Endothelial cell of umbilical vein (primary cell): ENCODE data around the gene EIF3A. TPM values are rescaled to one million over a fixed set of nuclear protein-coding genes. Genes with fewer than 3 reads are reported as not detected.

ENCODE experiments used
- BruUV-seq: library from RNA; stranded (reverse); fragments of 400-500 nt; replicated peaks from 2 replicates; lab custom pipeline; 2021; lab: Mats Ljungman, UMichigan
- CTCF ChIA-PET: fragments of 300-600, 350-600 bp; sonication (Branson Sonifier 250); formaldehyde crosslinking; loops from one replicate; lab custom pipeline; 2021; ENCODE audit warnings: antibody characterized with exemption, inconsistent platforms; lab: Charles Lee
- POLR2A ChIA-PET: fragments of 300-600, 350-600 bp; sonication (Branson Sonifier 250); formaldehyde crosslinking; loops from one replicate; lab custom pipeline; 2021; ENCODE audit warnings: antibody characterized with exemption, inconsistent platforms; lab: Charles Lee
- DNase-seq: peaks from one replicate; pipeline ENCODE4 v3.0.0-alpha.2; 2011; ENCODE audit warnings: low read depth, low spot score
- FAIRE-seq: peaks from 2 replicates; lab custom pipeline; 2011; peaks lifted over from hg19 to GRCh38; lab: Jason Lieb, UNC
- H2AFZ ChIP-seq: 2 replicates; pipeline ENCODE4 v1.6.0; 2012; ENCODE audit warnings: low read depth, low read length, control low read depth, inconsistent platforms
- H3K27ac ChIP-seq: 2 replicates; pipeline ENCODE4 v1.5.1; 2011; ENCODE audit warnings: low read depth, mild to moderate bottlenecking, control low read depth, low read length, moderate library complexity; ENCODE audit not compliant: insufficient read depth
- H3K27me3 ChIP-seq, 2 experiments: 2 replicates each; pipeline versions ENCODE4 v1.6.0 to v1.6.1; 2011; ENCODE audit warnings: low read length in 2 of 2, mixed read lengths in 1 of 2; ENCODE audit not compliant: control insufficient read depth in 2 of 2, insufficient read depth in 2 of 2
- H3K36me3 ChIP-seq, 2 experiments: 2 replicates in 1 of 2; 3 replicates in 1 of 2; pipeline ENCODE4 v1.5.1; 2011; ENCODE audit warnings: low read length in 2 of 2, mild to moderate bottlenecking in 1 of 2, moderate library complexity in 1 of 2; ENCODE audit not compliant: control insufficient read depth in 2 of 2, insufficient read depth in 2 of 2; ENCODE audit errors: extremely low read depth in 1 of 2
- H3K4me1 ChIP-seq: 3 replicates; pipeline ENCODE4 v1.5.1; 2011; ENCODE audit warnings: mild to moderate bottlenecking, low read length; ENCODE audit not compliant: control insufficient read depth, insufficient read depth; ENCODE audit errors: extremely low read depth
- H3K4me2 ChIP-seq: 2 replicates; pipeline ENCODE4 v1.6.1; 2011; ENCODE audit warnings: low read length, control low read depth, mixed read lengths; ENCODE audit not compliant: insufficient read depth
- H3K4me3 ChIP-seq, 3 experiments: fragments of 200-600 bp in 1 of 3; sonication (generic), shearing (Covaris generic) in 1 of 3; replicated peaks in 1 of 3; 2 replicates each; pipeline ENCODE4 v1.5.1; 2011 to 2016; ENCODE audit warnings: control low read depth in 3 of 3, low read length in 3 of 3, mild to moderate bottlenecking in 2 of 3, inconsistent platforms in 1 of 3, low read depth in 1 of 3, moderate library complexity in 1 of 3; ENCODE audit not compliant: insufficient read depth in 1 of 3
- H3K79me2 ChIP-seq: 2 replicates; pipeline ENCODE4 v1.6.0; 2012; ENCODE audit warnings: low read length, inconsistent platforms; ENCODE audit not compliant: control insufficient read depth, insufficient read depth
- H3K9ac ChIP-seq: replicated peaks from 2 replicates; pipeline ENCODE3; 2011; ENCODE audit warnings: low read length, control low read depth; ENCODE audit not compliant: insufficient read depth; ENCODE audit errors: extremely low read depth
- H3K9me1 ChIP-seq: replicated peaks from 3 replicates; pipeline ENCODE4 v1.6.0; 2011; ENCODE audit warnings: mild to moderate bottlenecking, low read length; ENCODE audit not compliant: control insufficient read depth, insufficient read depth; ENCODE audit errors: extremely low read depth
- H3K9me3 ChIP-seq: replicated peaks from 2 replicates; pipeline ENCODE4 v1.5.1; 2012; ENCODE audit warnings: low read length, inconsistent platforms; ENCODE audit not compliant: control insufficient read depth, insufficient read depth
- H4K20me1 ChIP-seq: replicated peaks from 2 replicates; pipeline ENCODE3; 2011; ENCODE audit warnings: mild to moderate bottlenecking, low read length; ENCODE audit not compliant: control insufficient read depth, insufficient read depth; ENCODE audit errors: extremely low read depth
- EZH2 ChIP-seq: IDR thresholded peaks from 2 replicates; pipeline ENCODE4 v1.6.1; 2012; ENCODE audit warnings: borderline replicate concordance, low read depth, mild to moderate bottlenecking, moderate library complexity, low read length, inconsistent platforms; ENCODE audit not compliant: severe bottlenecking
- FOS ChIP-seq: IDR thresholded peaks from 2 replicates; pipeline ENCODE4 v1.6.1; 2011; ENCODE audit warnings: mild to moderate bottlenecking, low read length, moderate library complexity, borderline replicate concordance; ENCODE audit not compliant: insufficient read depth
- GATA2 ChIP-seq: IDR thresholded peaks from 2 replicates; pipeline ENCODE4 v1.7.0; 2011; ENCODE audit warnings: low read depth, mild to moderate bottlenecking, moderate library complexity, mixed read lengths, low read length; ENCODE audit not compliant: insufficient read length, insufficient read depth
- JUN ChIP-seq: IDR thresholded peaks from 2 replicates; pipeline ENCODE4 v1.6.1; 2011; ENCODE audit warnings: borderline replicate concordance, low read depth; ENCODE audit not compliant: insufficient read length, insufficient read depth
- MYC ChIP-seq: IDR thresholded peaks from one replicate; pipeline ENCODE4 v1.6.1; 2011; ENCODE audit warnings: mild to moderate bottlenecking, low read depth, low read length
- POLR2A ChIP-seq: IDR thresholded peaks from 2 replicates; pipeline ENCODE4 v1.6.1; 2012; ENCODE audit warnings: low read depth, mild to moderate bottlenecking, control low read depth, low read length
- POLR2AphosphoS5 ChIP-seq: IDR thresholded peaks from 2 replicates; pipeline ENCODE4 v1.6.1; 2012; ENCODE audit warnings: low read depth, mild to moderate bottlenecking, control low read depth, low read length, moderate library complexity; ENCODE audit not compliant: insufficient read depth
- dilution Hi-C: fragments of 300-500 bp; cut with MboI; formaldehyde crosslinking; loops from one replicate; pipeline ENCODE4 v1.15.0; 2019; ENCODE audit warnings: low sequenced_read_pairs; ENCODE audit not compliant: extremely low pct_ligation_motif_present
- intact Hi-C: fragments of 100-400 bp; cut with micrococcal nuclease; formaldehyde crosslinking; loops from one replicate; pipeline ENCODE4 v1.10.0; 2022
- polyA plus RNA-seq, 4 experiments: library from polyadenylated mRNA; depleted of rRNA in 3 of 4; stranded (reverse) in 3 of 4; unstranded in 1 of 4; fragments of >200 nt; gene quantifications; 2 replicates each; pipeline versions ENCODE4 v1.2.1 to v1.2.3, GENCODE V29; 2011 to 2012; ENCODE audit warnings: missing spikeins in 1 of 4
- total RNA-seq: library from RNA; stranded (reverse); gene quantifications from 2 replicates; pipeline ENCODE4 v1.2.3, GENCODE V29; 2021
- TF ChIP-seq, protein P1 (sequence below): IDR thresholded peaks from 2 replicates; pipeline ENCODE4 v1.6.1; 2011; ENCODE audit not compliant: insufficient read depth, insufficient read length
- TF ChIP-seq, protein P2 (sequence below), 2 donors: IDR thresholded peaks; 1 replicate in 1 of 2; 2 replicates in 1 of 2; pipeline ENCODE4 v1.5.1; 2011; ENCODE audit warnings: low read length in 2 of 2, mild to moderate bottlenecking in 2 of 2, moderate library complexity in 2 of 2, control low read depth in 1 of 2, inconsistent platforms in 1 of 2, low read depth in 1 of 2; ENCODE audit not compliant: insufficient read depth in 1 of 2; ENCODE audit errors: extremely low read depth in 1 of 2

The EIF3A gene
- total and polyA plus RNA-seq, 2 donors (not counting 3 experiments of a cell fraction or from before 2014, with no cell fraction given): 27.6 to 159 TPM

DNA sequence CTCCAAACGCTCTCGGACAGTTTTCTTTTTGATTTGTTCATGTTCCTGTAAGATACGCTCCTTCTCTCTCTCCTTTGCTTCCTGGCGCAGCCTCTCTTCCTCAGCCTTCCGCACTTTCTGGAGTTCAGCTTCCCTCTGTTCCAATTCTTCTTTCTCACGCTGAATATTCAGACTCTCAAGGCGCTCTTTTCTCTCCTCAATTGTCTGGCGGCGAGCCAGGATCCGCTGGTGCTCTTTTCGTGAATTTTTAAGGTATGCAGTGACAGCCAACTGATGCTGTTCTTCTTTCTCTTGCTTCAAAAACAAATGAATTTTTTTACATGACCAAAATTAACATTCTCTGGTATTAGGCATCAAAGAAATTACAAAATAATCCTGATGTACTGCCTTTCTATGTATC, 22.6 kb downstream of the EIF3A start:
- intact Hi-C loops: no loop called here
- no peak for TF ChIP-seq POLR2A
- no peak for TF ChIP-seq POLR2AphosphoS5
- no peak for TF ChIP-seq EZH2
- TF ChIP-seq JUN: no peak
- no peak for TF ChIP-seq FOS
- TF ChIP-seq MYC: no peak
- TF ChIP-seq, protein P1, sequence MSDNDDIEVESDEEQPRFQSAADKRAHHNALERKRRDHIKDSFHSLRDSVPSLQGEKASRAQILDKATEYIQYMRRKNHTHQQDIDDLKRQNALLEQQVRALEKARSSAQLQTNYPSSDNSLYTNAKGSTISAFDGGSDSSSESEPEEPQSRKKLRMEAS: no peak
- TF ChIP-seq, protein P2, sequence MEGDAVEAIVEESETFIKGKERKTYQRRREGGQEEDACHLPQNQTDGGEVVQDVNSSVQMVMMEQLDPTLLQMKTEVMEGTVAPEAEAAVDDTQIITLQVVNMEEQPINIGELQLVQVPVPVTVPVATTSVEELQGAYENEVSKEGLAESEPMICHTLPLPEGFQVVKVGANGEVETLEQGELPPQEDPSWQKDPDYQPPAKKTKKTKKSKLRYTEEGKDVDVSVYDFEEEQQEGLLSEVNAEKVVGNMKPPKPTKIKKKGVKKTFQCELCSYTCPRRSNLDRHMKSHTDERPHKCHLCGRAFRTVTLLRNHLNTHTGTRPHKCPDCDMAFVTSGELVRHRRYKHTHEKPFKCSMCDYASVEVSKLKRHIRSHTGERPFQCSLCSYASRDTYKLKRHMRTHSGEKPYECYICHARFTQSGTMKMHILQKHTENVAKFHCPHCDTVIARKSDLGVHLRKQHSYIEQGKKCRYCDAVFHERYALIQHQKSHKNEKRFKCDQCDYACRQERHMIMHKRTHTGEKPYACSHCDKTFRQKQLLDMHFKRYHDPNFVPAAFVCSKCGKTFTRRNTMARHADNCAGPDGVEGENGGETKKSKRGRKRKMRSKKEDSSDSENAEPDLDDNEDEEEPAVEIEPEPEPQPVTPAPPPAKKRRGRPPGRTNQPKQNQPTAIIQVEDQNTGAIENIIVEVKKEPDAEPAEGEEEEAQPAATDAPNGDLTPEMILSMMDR (IDR thresholded peaks at IDR 0.05; ENCODE audit: extremely low read depth in 1 of 2, insufficient read depth in 1 of 2, low read depth in 1 of 2, low read length in 2 of 2): no peak
- no peak for TF ChIP-seq GATA2
- DNase-seq (no peak), FAIRE-seq (no peak)
- BruUV-seq: no TSS peak
- ChIA-PET POLR2A (no interaction called here), CTCF (interaction anchor here (1.3 kb wide), 1 partner anchor 11 kb away, joined by 3 read pairs; no protein-coding TSS in a partner anchor)
- Histone ChIP-seq H3K9me1 (no peaks in the 10 kb centered on the region), H3K27ac (no peak overlapping the region), H3K4me1 (no peaks in the 10 kb centered on the region), H3K79me2 (peaks cover 71% of the 10 kb centered on the region), H3K9ac (no peak overlapping the region), H3K4me2 (no peak overlapping the region), H4K20me1 (peaks cover 5% of the 10 kb centered on the region), H2AFZ (no peak overlapping the region), H3K9me3 (no peaks in the 10 kb centered on the region), H3K36me3 (peaks cover 45 to 49% of the 10 kb centered on the region in 2 experiments), H3K27me3 (no peaks in the 10 kb centered on the region), H3K4me3 (no peak overlapping the region)
- dilution Hi-C loops: no loop called here
